ENCODE measurements around the gene PLCH2.

GRCh38 chr1:2479618-2480017 is 3.5 kb downstream of the PLCH2 start:
- TF ChIP-seq POLR2A (IDR thresholded peaks at IDR 0.05): no peak
- no peak for TF ChIP-seq CTCF (IDR thresholded peaks at IDR 0.05)

Data from right lobe of liver (tissue), 4 donors.